CD4-positive, alpha-beta T cell (primary cell): ENCODE results near the gene TEX53. TPM values are rescaled to one million over a fixed set of nuclear protein-coding genes. Genes with fewer than 3 reads are reported as not detected.

Experiments used
- ATAC-seq: fragments of 200-7000 bp; cut with Tn5 transposase; one replicate; pipeline ENCODE4 v1.10.0; 2022; ENCODE audit warnings: mild to moderate bottlenecking; ENCODE audit not compliant: poor library complexity
- CTCF ChIA-PET: fragments of 350-600 bp; sonication (Branson Sonifier 250); formaldehyde crosslinking; loops from one replicate; lab custom pipeline; 2021; ENCODE audit warnings: antibody characterized with exemption, inconsistent platforms; lab: Charles Lee
- POLR2A ChIA-PET: fragments of 350-600 bp; sonication (Branson Sonifier 250); formaldehyde crosslinking; loops from one replicate; lab custom pipeline; 2021; ENCODE audit warnings: antibody characterized with exemption, inconsistent platforms; lab: Charles Lee
- DNase-seq, 14 experiments: peaks; one replicate each; pipeline ENCODE4 v3.0.0-alpha.2; 2013 to 2020; ENCODE audit warnings: mixed read lengths in 2 of 14
- H3K27ac ChIP-seq, 2 donors: one replicate each; pipeline versions ENCODE4 v1.5.1 to v1.7.0; 2013; ENCODE audit warnings: low read length in 2 of 2, low read depth in 1 of 2, mild to moderate bottlenecking in 1 of 2
- H3K27me3 ChIP-seq, 2 experiments: 1 replicate in 1 of 2; 2 replicates in 1 of 2; pipeline versions ENCODE4 v1.6.1 to v1.7.0; 2013; ENCODE audit warnings: low read length in 2 of 2, control low read depth in 1 of 2, mild to moderate bottlenecking in 1 of 2, moderate library complexity in 1 of 2; ENCODE audit not compliant: insufficient read depth in 2 of 2, control insufficient read depth in 1 of 2
- H3K36me3 ChIP-seq: one replicate; pipeline ENCODE4 v1.6.1; 2013; ENCODE audit warnings: low read length, control low read depth; ENCODE audit not compliant: insufficient read depth
- H3K4me1 ChIP-seq: one replicate; pipeline ENCODE4 v1.6.1; 2013; ENCODE audit warnings: low read length, control low read depth; ENCODE audit not compliant: insufficient read depth
- H3K4me3 ChIP-seq: one replicate; pipeline ENCODE4 v1.5.1; 2013; ENCODE audit warnings: mild to moderate bottlenecking, low read length, moderate library complexity
- H3K9me3 ChIP-seq, 2 experiments: 1 replicate in 1 of 2; 2 replicates in 1 of 2; pipeline versions ENCODE4 v1.6.1 to v1.7.0; 2013; ENCODE audit warnings: low read length in 2 of 2, mild to moderate bottlenecking in 2 of 2, control low read depth in 1 of 2, moderate library complexity in 1 of 2; ENCODE audit not compliant: control insufficient read depth in 1 of 2, insufficient read depth in 1 of 2
- H3K27ac Mint-ChIP-seq: one replicate; pipeline ENCODE4 v1.8.0; 2020; ENCODE audit warnings: mixed read lengths
- H3K27me3 Mint-ChIP-seq: one replicate; pipeline ENCODE4 v1.8.0; 2021; ENCODE audit warnings: mixed read lengths
- H3K36me3 Mint-ChIP-seq: one replicate; pipeline ENCODE4 v1.8.0; 2021; ENCODE audit warnings: low read depth, mixed read lengths
- H3K4me1 Mint-ChIP-seq: one replicate; pipeline ENCODE4 v1.8.0; 2021; ENCODE audit warnings: low read depth, mixed read lengths
- H3K4me3 Mint-ChIP-seq: one replicate; pipeline ENCODE4 v1.8.0; 2020; ENCODE audit warnings: mild to moderate bottlenecking, mixed read lengths
- H3K9me3 Mint-ChIP-seq: one replicate; pipeline ENCODE4 v1.8.0; 2020; ENCODE audit warnings: mixed read lengths
- intact Hi-C, 2 experiments: fragments of 100-400 bp; cut with DNase I in 1 of 2; cut with micrococcal nuclease in 1 of 2; formaldehyde crosslinking; loops; one replicate each; pipeline versions ENCODE4 v1.15.1 to v1.9.0; 2023 to 2025; cut with DNase I, micrococcal nuclease
- total RNA-seq, 174 experiments: library from RNA in 2 of 174; stranded (reverse) in 2 of 174; gene quantifications; one replicate each; pipeline ENCODE4 v1.2.3 and lab custom pipeline; 2021 to 2026
- TF ChIP-seq, protein P1 (sequence below): fragments of 200-600 bp; IDR thresholded peaks from one replicate; pipeline ENCODE4 v1.8.0; 2022; ENCODE audit warnings: antibody characterized with exemption, mild to moderate bottlenecking

TEX53 gene
- total RNA-seq, 2 experiments from 2014 or later: not detected

DNA sequence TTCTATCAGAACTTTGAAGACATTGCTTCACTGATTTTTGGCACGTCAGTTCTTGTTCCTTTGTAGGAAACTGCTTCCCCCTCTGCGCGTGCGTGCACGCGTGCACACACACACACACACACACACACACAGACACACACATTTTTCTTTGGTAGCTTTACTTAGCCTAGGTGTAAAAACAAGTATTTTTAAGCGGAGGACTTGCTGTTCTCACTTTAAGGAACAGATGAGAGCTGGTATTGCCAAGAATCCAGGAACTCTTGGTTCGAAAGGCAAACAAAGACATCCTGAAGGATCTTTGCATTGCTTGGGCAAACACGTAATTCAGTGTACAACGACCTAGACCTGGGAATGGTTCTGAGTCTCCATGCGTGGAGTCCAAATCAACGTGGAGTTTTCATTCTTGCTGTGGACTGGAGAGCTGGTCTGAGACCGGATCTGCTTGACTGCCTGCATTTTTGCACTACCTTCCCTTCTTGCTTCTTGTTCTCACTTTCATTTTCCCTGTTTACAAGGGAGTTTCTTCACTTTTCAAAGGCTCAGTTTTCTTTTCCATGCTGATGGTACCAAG lies 38.3 kb downstream of the TEX53 start:
- ChIA-PET POLR2A (interaction anchor here (0.8 to 2.0 kb wide), 4 partner anchors 8 to 234 kb away, joined by 3 to 12 read pairs (median 6); partner anchors contain the start of genes ATP6V1G1 and TMEM268), CTCF (interaction anchor here (2.4 kb wide), 1 partner anchor 27 kb away, joined by 11 read pairs; no protein-coding TSS in a partner anchor)
- no peaks in the 10 kb centered on the region for H3K9me3 Mint-ChIP-seq
- peak in 7 of 14 experiments; percentile 10 to 56 (median 28) for DNase-seq
- Histone ChIP-seq H3K27ac (peak overlapping the region in 1 of 2 donors; percentile 13), H3K4me3 (peak overlapping the region; percentile 36), H3K4me1 (peaks cover 17% of the 10 kb centered on the region), H3K27me3 (no peaks in the 10 kb centered on the region), H3K9me3 (no peaks in the 10 kb centered on the region), H3K36me3 (peaks cover 25% of the 10 kb centered on the region)
- H3K36me3 Mint-ChIP-seq: peaks cover 61% of the 10 kb centered on the region
- H3K27me3 Mint-ChIP-seq: no peaks in the 10 kb centered on the region
- H3K27ac Mint-ChIP-seq: peak overlapping the region; percentile 84
- H3K4me3 Mint-ChIP-seq: peak overlapping the region; percentile 90
- intact Hi-C loops: loop anchor here in 1 of 2 experiments (10.0 kb wide), 1 partner anchor 1204 kb away; the partner anchor contains the start of genes C9orf43 and POLE3
- ATAC-seq: peak; percentile 39
- TF ChIP-seq, protein P1, sequence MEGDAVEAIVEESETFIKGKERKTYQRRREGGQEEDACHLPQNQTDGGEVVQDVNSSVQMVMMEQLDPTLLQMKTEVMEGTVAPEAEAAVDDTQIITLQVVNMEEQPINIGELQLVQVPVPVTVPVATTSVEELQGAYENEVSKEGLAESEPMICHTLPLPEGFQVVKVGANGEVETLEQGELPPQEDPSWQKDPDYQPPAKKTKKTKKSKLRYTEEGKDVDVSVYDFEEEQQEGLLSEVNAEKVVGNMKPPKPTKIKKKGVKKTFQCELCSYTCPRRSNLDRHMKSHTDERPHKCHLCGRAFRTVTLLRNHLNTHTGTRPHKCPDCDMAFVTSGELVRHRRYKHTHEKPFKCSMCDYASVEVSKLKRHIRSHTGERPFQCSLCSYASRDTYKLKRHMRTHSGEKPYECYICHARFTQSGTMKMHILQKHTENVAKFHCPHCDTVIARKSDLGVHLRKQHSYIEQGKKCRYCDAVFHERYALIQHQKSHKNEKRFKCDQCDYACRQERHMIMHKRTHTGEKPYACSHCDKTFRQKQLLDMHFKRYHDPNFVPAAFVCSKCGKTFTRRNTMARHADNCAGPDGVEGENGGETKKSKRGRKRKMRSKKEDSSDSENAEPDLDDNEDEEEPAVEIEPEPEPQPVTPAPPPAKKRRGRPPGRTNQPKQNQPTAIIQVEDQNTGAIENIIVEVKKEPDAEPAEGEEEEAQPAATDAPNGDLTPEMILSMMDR: no peak
- peaks cover 38% of the 10 kb centered on the region for H3K4me1 Mint-ChIP-seq

DNA sequence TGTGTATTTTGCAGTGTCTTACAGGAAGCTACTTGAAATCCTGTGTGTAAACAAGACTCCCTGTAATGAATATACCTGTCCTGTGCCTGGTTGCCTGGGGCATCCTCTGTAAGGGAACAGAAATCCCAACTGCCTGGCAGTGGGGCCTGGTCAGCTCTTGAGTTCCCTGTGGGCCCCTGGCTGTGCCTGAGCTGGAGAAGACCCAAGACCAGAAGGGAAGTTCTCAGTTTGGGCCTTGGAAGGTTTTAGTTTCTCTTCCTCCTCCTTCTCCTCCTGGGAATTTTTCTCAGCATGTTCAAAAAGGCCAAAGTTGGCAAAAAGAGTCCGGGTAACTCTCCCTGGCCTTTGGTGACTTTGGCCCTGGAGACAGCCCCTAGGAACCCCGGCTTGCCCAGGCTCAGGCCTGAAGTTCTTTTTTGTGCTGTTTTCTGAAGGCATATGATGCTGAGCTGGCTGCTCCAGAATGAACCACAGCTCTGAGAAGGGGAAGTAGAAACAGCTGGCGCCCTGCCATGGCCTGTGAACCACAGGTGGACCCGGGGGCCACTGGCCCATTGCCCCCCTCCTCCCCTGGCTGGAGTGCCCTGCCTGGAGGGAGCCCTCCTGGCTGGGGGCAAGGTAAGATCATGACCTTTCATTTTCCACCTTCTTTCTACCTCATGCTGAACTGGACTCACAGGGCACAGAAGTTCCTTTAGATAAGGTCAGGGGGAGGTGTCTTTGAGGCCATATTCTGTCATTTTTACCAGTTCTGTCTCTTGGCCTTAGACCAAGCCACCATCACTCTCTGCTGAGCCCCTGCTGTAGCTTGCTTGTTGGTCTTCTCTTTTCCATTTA lies 40.7 kb downstream of the TEX53 start:
- POLR2A ChIA-PET: interaction anchor here (0.6 to 8.0 kb wide), 4 partner anchors 17 to 58 kb away, joined by 3 to 113 read pairs (median 10); partner anchors contain the start of gene ATP6V1G1
- Mint-ChIP-seq H3K36me3 (peaks cover 40% of the 10 kb centered on the region), H3K27ac (peak overlapping the region; percentile 85), H3K4me1 (peaks cover 59% of the 10 kb centered on the region), H3K4me3 (peak overlapping the region; percentile 66), H3K9me3 (no peaks in the 10 kb centered on the region), H3K27me3 (no peaks in the 10 kb centered on the region)
- CTCF ChIA-PET: interaction anchor here (1.8 to 1.9 kb wide), 2 partner anchors 25 to 36 kb away, joined by 6 to 7 read pairs; no protein-coding TSS in a partner anchor
- H3K4me3 ChIP-seq: no peak overlapping the region
- H3K27me3 ChIP-seq: no peaks in the 10 kb centered on the region
- intact Hi-C loops: loop anchor here in 1 of 2 experiments (10.0 kb wide), 1 partner anchor 1202 kb away; the partner anchor contains the start of genes C9orf43 and POLE3
- peaks cover 17% of the 10 kb centered on the region for H3K36me3 ChIP-seq
- DNase-seq (peak in 9 of 14 experiments; percentile 5 to 65 (median 21)), ATAC-seq (peak; percentile 28)
- TF ChIP-seq, protein P1: no peak
- H3K9me3 ChIP-seq: no peaks in the 10 kb centered on the region
- H3K4me1 ChIP-seq: peaks cover 40% of the 10 kb centered on the region
- H3K27ac ChIP-seq: peak overlapping the region; percentile 23 to 54

DNA sequence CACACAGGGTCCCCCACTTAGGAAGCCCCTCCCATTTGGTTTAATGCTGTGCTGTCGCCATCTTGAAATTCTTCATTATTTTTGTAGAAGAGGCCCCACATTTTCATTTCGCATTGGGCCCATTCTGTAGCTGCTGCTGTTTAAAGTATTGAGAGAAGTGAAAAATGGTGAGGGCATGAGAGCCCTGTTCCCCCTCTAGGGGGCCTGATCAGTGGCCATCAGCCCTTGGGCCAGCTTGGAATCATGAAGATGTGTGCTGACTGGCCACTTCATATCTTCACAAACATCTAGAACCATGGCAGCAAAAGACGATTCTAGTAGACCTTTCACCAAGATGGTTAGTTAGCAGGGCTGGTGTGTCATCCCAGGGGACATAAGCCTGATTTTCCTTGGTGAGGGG lies 43.2 kb downstream of the TEX53 start:
- DNase-seq: no peak
- H3K36me3 Mint-ChIP-seq: peaks cover 24% of the 10 kb centered on the region
- ATAC-seq: no peak
- Histone ChIP-seq H3K9me3 (no peaks in the 10 kb centered on the region), H3K36me3 (peaks cover 13% of the 10 kb centered on the region), H3K27me3 (no peaks in the 10 kb centered on the region), H3K4me1 (peaks cover 52% of the 10 kb centered on the region), H3K27ac (no peak overlapping the region), H3K4me3 (no peak overlapping the region)
- H3K27ac Mint-ChIP-seq: peak overlapping the region; percentile 92
- intact Hi-C loops: loop anchor here (5.0 to 10.0 kb wide), 2 partner anchors 38 to 1200 kb away; partner anchors contain the start of genes C9orf43 (in 1 of the 2) and POLE3 (in 1 of the 2)
- no peaks in the 10 kb centered on the region for H3K9me3 Mint-ChIP-seq
- ChIA-PET POLR2A (interaction anchor here (8.0 kb wide), 1 partner anchor 22 kb away, joined by 113 read pairs; no protein-coding TSS in a partner anchor), CTCF (interaction anchor here (1.2 kb wide), 1 partner anchor 39 kb away, joined by 3 read pairs; no protein-coding TSS in a partner anchor)
- peaks cover 59% of the 10 kb centered on the region for H3K4me1 Mint-ChIP-seq
- peak overlapping the region; percentile 71 for H3K4me3 Mint-ChIP-seq
- TF ChIP-seq, protein P1: no peak
- no peaks in the 10 kb centered on the region for H3K27me3 Mint-ChIP-seq
